GM13976 (cell line): ENCODE data around the gene PLCH2.
"Not testable (repeated sequence)": the region's sequence is repeated elsewhere in the genome, so short reads cannot be mapped to it uniquely, and the experiment has no call there.

Source experiments
- DNase-seq: peaks from one replicate; pipeline ENCODE4 v3.0.0; 2012; ENCODE audit warnings: low spot score
- in situ Hi-C: fragments of 300-500 bp; cut with MboI; formaldehyde crosslinking; loops from one replicate; pipeline ENCODE4 v1.12.0; 2022; ENCODE audit warnings: low sequenced_read_pairs, mixed read lengths, inconsistent platforms; ENCODE audit not compliant: unreplicated experiment
- TF ChIP-seq, protein P1 (sequence below): IDR thresholded peaks from 2 replicates; pipeline ENCODE4 v1.5.1; 2012; ENCODE audit warnings: borderline replicate concordance, mild to moderate bottlenecking; ENCODE audit not compliant: insufficient read depth; ENCODE audit errors: extremely low read depth, missing control alignments, control extremely low read depth

Gene PLCH2

DNA sequence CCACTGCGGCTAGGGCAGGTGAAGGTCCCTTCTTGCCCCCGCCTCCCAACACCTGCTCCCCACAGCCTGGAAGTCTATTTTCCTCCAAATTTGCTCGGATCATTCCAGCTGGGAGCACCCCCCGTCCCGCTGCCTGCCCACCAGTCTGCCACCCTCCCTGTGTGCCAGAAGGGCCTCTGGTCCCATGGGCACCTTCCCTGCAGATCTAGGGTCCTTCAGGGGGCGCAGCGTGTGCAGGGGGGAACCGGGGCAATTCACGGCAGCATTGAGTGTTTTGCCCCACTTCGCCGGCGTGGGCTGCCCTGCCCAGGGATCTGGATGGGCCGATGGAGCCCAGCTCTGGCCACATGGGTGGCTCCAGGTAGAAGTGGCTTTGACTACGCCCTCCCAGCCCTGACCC, 37.4 kb upstream of the PLCH2 start:
- TF ChIP-seq, protein P1, sequence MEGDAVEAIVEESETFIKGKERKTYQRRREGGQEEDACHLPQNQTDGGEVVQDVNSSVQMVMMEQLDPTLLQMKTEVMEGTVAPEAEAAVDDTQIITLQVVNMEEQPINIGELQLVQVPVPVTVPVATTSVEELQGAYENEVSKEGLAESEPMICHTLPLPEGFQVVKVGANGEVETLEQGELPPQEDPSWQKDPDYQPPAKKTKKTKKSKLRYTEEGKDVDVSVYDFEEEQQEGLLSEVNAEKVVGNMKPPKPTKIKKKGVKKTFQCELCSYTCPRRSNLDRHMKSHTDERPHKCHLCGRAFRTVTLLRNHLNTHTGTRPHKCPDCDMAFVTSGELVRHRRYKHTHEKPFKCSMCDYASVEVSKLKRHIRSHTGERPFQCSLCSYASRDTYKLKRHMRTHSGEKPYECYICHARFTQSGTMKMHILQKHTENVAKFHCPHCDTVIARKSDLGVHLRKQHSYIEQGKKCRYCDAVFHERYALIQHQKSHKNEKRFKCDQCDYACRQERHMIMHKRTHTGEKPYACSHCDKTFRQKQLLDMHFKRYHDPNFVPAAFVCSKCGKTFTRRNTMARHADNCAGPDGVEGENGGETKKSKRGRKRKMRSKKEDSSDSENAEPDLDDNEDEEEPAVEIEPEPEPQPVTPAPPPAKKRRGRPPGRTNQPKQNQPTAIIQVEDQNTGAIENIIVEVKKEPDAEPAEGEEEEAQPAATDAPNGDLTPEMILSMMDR: no peak
- in situ Hi-C loops: no loop called here
- no peak for DNase-seq

DNA sequence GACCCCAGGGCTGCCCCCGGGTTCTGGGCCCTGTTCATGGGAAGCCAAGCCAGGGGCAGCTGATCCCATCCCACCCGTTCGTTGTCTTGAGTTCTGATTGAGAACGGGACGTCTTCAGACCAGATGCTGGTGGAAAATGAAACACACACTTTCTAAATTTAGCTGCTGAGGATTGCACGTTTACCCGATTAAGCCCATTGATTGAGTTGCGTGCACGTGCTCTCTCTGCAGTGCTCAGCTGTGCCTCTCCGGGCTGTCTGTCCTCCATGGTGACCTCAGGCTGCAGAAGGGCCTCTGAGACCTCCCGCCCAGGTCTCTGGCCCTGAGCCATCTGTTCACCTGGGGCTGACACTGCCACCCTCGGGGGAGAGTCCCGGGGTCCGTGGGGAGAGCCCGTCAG, 36.7 kb upstream of the PLCH2 start:
- DNase-seq: no peak
- TF ChIP-seq, protein P1: no peak
- in situ Hi-C loops: no loop called here

DNA sequence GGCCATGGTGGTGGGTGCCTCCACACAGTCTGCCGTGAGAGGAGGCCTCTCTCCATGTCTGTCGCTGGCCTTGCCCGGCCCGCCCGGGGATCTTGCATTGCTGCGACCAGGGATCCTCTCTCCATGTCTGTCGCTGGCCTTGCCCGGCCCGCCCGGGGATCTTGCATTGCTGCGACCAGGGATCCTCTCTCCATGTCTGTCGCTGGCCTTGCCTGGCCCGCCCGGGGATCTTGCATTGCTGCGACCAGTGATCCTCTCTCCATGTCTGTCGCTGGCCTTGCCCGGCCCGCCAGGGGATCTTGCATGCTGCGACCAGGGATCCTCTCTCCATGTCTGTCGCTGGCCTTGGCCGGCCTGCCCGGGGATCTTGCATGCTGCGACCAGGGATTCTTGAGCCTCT, 35.7 kb upstream of the PLCH2 start:
- DNase-seq, in situ Hi-C loops: not testable (repeated sequence)

DNA sequence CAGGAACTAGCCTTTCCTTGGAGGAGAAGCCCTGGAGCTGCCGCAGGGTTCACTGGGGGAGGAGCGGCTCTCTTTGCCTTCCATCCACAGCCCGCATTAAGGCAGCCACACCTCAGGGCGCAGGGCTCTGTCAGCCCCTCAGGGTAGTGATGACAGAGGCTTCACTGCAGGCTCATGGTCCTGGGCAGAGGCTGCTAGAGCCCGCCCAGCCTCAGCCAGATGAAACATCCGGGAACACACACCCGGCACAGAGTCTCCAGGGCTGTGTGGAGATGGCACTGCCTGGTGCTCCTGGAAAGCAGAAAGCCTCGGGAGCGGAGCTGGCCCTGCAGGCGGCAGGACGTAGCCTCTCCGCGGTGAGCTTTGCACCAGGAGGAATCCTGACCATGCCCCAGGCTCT, 34.3 kb upstream of the PLCH2 start:
- in situ Hi-C loops: no loop called here
- TF ChIP-seq, protein P1: no peak

DNA sequence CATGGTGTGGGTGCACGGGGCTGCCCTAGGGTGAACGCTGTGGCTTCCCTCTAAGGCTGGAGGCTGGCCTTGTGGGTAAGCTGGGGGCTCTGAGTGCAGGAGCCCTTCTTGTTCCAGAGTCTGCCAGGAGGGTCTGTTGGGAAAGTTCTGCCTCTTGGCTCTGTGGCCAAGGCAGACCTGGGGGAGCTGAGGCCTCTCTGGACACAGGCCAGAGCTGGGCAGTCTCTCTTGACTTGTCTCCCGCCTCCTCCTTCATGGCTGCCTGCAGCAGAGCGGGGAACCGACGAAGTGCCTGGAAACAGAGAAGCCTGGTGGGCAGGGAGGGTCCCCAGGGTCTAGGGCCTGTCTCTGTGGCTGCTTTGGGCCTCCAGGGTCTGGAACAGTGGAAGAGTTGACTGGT, 33.4 kb upstream of the PLCH2 start:
- DNase-seq: no peak
- TF ChIP-seq, protein P1: no peak
- in situ Hi-C loops: no loop called here

More for the DNA sequence above, 34.3 kb upstream of the PLCH2 start:
- no peak for DNase-seq

DNA sequence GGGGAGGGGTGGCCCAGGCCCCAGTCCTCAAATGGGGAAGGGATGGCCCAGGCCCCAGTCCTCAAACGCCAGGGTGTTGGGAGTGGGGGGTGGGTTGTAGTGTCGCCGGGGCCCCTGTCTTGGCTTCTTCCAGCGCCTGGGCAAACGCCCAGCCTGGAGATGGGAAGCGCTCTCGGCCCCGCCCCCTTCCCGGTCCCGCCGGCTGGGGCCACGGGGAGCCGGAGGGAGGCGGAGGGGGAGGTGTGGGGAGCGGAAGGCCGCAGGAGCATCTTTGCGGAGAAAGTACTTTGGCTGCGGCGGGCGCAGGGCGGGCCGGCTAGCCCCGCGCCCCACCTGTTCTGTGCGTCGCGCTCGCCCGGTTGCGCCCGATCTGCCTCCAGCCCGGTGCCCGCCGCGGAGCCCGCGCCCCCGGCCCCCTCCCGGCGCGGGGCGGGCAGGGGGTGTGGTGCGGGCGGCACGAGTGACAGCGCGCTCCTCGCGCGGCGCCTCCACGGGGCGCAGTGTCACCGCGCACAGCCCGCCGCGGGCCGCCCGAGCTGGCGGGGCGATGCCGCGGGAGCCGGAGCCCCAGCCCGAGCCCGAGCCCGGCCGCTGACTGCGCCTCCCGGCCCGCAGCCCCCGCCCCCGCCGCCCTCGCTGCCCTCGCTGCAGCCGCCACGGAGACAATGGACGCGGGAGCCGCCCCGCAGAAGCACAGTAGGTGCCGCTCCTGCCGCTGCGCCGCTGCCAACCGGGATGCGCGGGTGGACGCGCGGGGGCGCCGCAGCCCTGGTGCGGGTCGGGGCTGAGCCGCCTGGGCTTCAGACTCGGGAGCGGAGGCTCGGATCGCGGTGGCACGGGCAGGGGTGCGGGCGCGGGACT, 32.6 kb upstream of the PLCH2 start:
- TF ChIP-seq, protein P1: no peak
- in situ Hi-C loops: no loop called here
- no peak for DNase-seq

DNA sequence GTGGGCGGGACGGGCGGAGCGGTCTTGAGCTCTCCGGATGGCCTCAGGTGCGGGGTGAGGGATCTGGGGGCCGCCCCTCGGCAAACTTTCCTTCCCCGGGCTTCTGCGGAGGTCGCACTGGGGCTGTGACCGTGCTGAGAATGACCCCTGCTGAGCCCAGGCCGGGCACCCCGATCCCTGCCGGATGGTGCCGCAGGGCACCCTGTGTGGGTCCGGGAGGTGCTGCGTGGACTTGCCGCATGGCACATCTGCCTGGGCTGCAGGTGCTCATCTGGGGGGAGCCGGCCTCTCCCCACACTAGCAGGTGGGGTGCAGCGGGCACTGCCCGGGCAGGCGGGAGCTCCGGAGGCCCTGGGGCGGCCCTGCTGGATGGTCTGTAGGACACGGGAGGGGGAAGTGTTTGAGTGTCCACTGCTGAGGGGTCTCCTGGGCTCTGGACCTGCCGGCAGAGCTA, 31.9 kb upstream of the PLCH2 start:
- no peak for DNase-seq
- TF ChIP-seq, protein P1: no peak
- in situ Hi-C loops: no loop called here
